HepG2 (cell line): ENCODE measurements around the gene KCNAB1. TPM values are rescaled to one million over a fixed set of nuclear protein-coding genes. Genes with fewer than 3 reads are reported as not detected.
"Not testable (repeated sequence)": the region's sequence is repeated elsewhere in the genome, so short reads cannot be mapped to it uniquely, and the experiment has no call there.

ENCODE experiments used
- ATAC-seq: fragments of 200-7000 bp; cut with Tn5 transposase; 3 replicates; pipeline ENCODE4 v1.9.1; 2020; ENCODE audit warnings: mild to moderate bottlenecking, moderate library complexity
- BruUV-seq: library from RNA; stranded (reverse); fragments of 400-500 nt; replicated peaks from 2 replicates; lab custom pipeline; 2021; lab: Mats Ljungman, UMichigan
- CTCF ChIA-PET: fragments of 300-600 bp; formaldehyde crosslinking; extraction: SDS; loops from one replicate; lab custom pipeline; 2021; ENCODE audit warnings: low total read pairs, inconsistent platforms, low intra/inter-chr PET ratio; lab: Yijun Ruan, JAX
- POLR2A ChIA-PET: fragments of 350-600 bp; sonication (Branson Sonifier 250); formaldehyde crosslinking; loops from one replicate; lab custom pipeline; 2020; ENCODE audit warnings: antibody characterized with exemption, inconsistent platforms; lab: Yijun Ruan, JAX
- DNase-seq: peaks from one replicate; pipeline ENCODE4 v3.0.0-alpha.2; 2015; ENCODE audit warnings: low spot score
- FAIRE-seq: peaks from 3 replicates; lab custom pipeline; 2011; peaks lifted over from hg19 to GRCh38; lab: Jason Lieb, UNC
- H2AFZ ChIP-seq: one replicate; pipeline ENCODE4 v1.6.1; 2011; ENCODE audit warnings: low read length, inconsistent platforms
- H3K27ac ChIP-seq: fragments of 300-600 bp; 3 replicates; pipeline ENCODE4 v1.8.0; 2011; ENCODE audit warnings: mixed run types, mild to moderate bottlenecking, mixed read lengths, low read length, inconsistent platforms; ENCODE audit not compliant: insufficient read depth; ENCODE audit errors: extremely low read length
- H3K27me3 ChIP-seq, 2 experiments: fragments of 200-600 bp in 1 of 2; 2 replicates in 1 of 2; 3 replicates in 1 of 2; pipeline versions ENCODE4 v1.6.0 to v1.8.0; 2011; ENCODE audit warnings: low read length in 2 of 2, mild to moderate bottlenecking in 2 of 2, moderate library complexity in 2 of 2, inconsistent platforms in 1 of 2; ENCODE audit not compliant: insufficient read depth in 2 of 2, control insufficient read depth in 1 of 2
- H3K36me3 ChIP-seq, 2 experiments: fragments of 200-600 bp in 1 of 2; replicated peaks in 1 of 2; 2 replicates in 1 of 2; 3 replicates in 1 of 2; pipeline versions ENCODE4 v1.5.1 to v1.8.0; 2011; ENCODE audit warnings: low read length in 2 of 2, inconsistent platforms in 1 of 2; ENCODE audit not compliant: insufficient read depth in 2 of 2, control insufficient read depth in 1 of 2
- H3K4me1 ChIP-seq: 2 replicates; pipeline ENCODE4 v1.5.1; 2012; ENCODE audit warnings: low read length, inconsistent platforms; ENCODE audit not compliant: insufficient read depth
- H3K4me2 ChIP-seq: 2 replicates; pipeline ENCODE4 v1.6.0; 2011; ENCODE audit warnings: low read depth, low read length, inconsistent platforms
- H3K4me3 ChIP-seq, 3 experiments: fragments of 200-600 bp in 1 of 3; sonication (generic), shearing (Covaris generic) in 1 of 3; replicated peaks in 1 of 3; 2 replicates each; pipeline ENCODE4 v1.5.1; 2011 to 2016; ENCODE audit warnings: low read length in 3 of 3, inconsistent platforms in 2 of 3, low read depth in 2 of 3, mild to moderate bottlenecking in 2 of 3, control low read depth in 1 of 3, mixed read lengths in 1 of 3; ENCODE audit not compliant: insufficient read depth in 1 of 3
- H3K79me2 ChIP-seq: one replicate; pipeline ENCODE4 v1.6.1; 2011; ENCODE audit warnings: low read length, inconsistent platforms; ENCODE audit not compliant: insufficient read depth
- H3K9ac ChIP-seq: 2 replicates; pipeline ENCODE4 v1.6.0; 2011; ENCODE audit warnings: mild to moderate bottlenecking, low read depth, low read length, inconsistent platforms; ENCODE audit not compliant: insufficient read depth
- H3K9me3 ChIP-seq: 2 replicates; pipeline ENCODE4 v1.5.1; 2012; ENCODE audit warnings: mild to moderate bottlenecking, low read length
- H4K20me1 ChIP-seq: 2 replicates; pipeline ENCODE4 v1.6.0; 2011; ENCODE audit warnings: inconsistent platforms, mild to moderate bottlenecking, low read length, moderate library complexity; ENCODE audit not compliant: insufficient read depth
- PTBP1 ChIP-seq: fragments of 200-400 bp; formaldehyde crosslinking; IDR thresholded peaks from 2 replicates; pipeline ENCODE4 v1.6.1; 2018; ENCODE audit warnings: low read length, low read depth; ENCODE audit not compliant: poor library complexity, severe bottlenecking
- RERE ChIP-seq: IDR thresholded peaks from 2 replicates; pipeline ENCODE4 v1.6.1; 2016; ENCODE audit warnings: low read depth, missing genetic modification reagents, missing compliant biosample characterization
- WGBS: methylation state at CpG from one replicate; pipeline ENCODE4 v1.1.6; 2017; ENCODE audit warnings: low lambda C conversion rate; 5-methylcytosine and 5-hydroxymethylcytosine counted together
- in situ Hi-C: cut with HindIII; loops from 2 replicates; pipeline ENCODE4 v1.10.0; 2017; ENCODE audit warnings: low pct_unique_long_range_greater_than_20kb; ENCODE audit not compliant: extremely low pct_ligation_motif_present
- intact Hi-C: fragments of 100-400 bp; cut with micrococcal nuclease; formaldehyde crosslinking; loops from one replicate; pipeline ENCODE4 v1.10.0; 2022; ENCODE audit not compliant: unreplicated experiment
- polyA plus RNA-seq, 8 experiments: library from polyadenylated mRNA; depleted of rRNA in 3 of 8; stranded (reverse) in 7 of 8; unstranded in 1 of 8; fragments of >200 nt; fragmentation: Illumina TruSeq in 4 of 8; extraction: Trizol in 4 of 8; gene quantifications; 2 replicates each; pipeline versions ENCODE4 v1.2.1 to v1.2.3, GENCODE V29; 2011 to 2016; ENCODE audit warnings: low read depth in 4 of 8, missing spikeins in 1 of 8, mixed read lengths in 1 of 8; ENCODE audit not compliant: insufficient read depth in 1 of 8
- total RNA-seq, 5 experiments: library from RNA; depleted of rRNA; stranded (reverse); fragments of >200 nt; fragmentation: Illumina TruSeq; extraction: Trizol; gene quantifications; 2 replicates each; pipeline ENCODE4 v1.2.3, GENCODE V29; 2016; ENCODE audit warnings: low read depth in 1 of 5

The KCNAB1 gene
- total and polyA plus RNA-seq, 2 of the 13 experiments (the other 11 are each of a cell fraction or from before 2014, with no cell fraction given) = not detected

DNA sequence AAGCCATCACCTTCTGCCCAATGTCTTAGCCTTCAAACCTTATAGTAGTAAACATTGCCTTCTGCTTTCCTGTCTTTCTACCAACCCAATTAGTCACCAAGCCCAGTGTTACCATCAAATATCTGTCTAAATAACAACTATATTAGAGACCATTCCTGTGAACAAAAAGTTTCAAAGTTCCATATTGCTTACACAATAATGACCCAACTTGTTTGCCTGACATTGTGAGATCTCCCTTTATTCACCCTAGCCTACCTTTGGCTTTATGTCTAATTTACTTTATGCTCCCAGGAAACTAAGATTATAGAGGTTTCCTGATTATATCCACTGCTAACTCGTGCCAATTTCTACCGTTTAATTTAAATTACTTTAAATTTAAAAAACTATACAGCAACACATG lies 26.0 kb upstream of the KCNAB1 start (continued):
- no peak for TF ChIP-seq RERE (CRISPR knock-in tag)
- no peak for TF ChIP-seq PTBP1

DNA sequence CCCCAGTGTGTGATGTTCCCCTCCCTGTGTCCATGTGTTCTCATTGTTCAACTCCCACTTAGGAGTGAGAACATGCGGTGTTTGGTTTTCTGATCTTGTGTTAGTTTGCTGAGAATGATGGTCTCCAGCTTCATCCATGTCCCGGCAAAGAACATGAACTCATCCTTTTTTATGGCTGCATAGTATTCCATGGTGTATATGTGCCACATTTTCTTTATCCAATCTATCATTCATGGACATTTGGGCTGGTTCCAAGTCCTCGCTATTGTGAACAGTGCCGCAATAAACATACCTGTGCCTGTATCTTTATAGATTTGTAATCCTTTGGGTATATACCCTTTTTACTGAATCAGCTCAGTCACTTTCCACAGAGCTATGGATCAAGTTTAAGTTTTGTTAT lies 24.7 kb upstream of the KCNAB1 start:
- H3K4me1 ChIP-seq, H3K9me3 ChIP-seq, CTCF ChIA-PET, DNase-seq, H2AFZ ChIP-seq, H3K36me3 ChIP-seq, H3K79me2 ChIP-seq, POLR2A ChIA-PET, H3K27me3 ChIP-seq, intact Hi-C loops, in situ Hi-C loops, H3K27ac ChIP-seq, ATAC-seq, H3K4me2 ChIP-seq, H4K20me1 ChIP-seq, H3K9ac ChIP-seq, H3K4me3 ChIP-seq, BruUV-seq, FAIRE-seq: not testable (repeated sequence)
- WGBS = 71% methylated on average over 4 of the region's 4 CpGs
